HL-60/S4 treated with retinoic acid at 250 ng/mL for 4 days and 3 days (cell line): ENCODE data around the gene TSR3.

ENCODE experiments used
- in situ Hi-C: fragments of 300-500 bp; cut with MboI; formaldehyde crosslinking; loops from 2 replicates; pipeline ENCODE4 v1.7.0; 2022; ENCODE audit warnings: low sequenced_read_pairs

The TSR3 gene

DNA sequence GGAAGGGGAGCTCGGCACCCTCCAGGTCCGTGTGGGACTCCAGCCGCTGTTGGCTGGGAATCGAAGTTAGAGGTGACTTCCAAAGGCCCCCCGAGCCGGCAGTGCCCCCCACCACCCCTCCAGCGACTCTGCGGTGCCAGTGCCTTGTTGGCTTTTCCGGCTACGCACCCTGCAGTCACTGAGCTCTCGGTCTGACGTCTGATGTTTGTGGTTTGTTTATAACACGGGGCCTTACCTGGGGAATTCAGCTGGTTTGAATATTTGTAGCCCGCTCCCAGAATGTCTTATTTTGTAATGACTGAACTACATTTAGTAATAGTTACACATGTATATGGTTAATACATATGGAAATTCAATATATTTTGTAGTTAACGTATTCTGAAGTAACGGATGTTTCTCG is 25.3 kb downstream of the TSR3 start:
- in situ Hi-C loops, result no loop called here

DNA sequence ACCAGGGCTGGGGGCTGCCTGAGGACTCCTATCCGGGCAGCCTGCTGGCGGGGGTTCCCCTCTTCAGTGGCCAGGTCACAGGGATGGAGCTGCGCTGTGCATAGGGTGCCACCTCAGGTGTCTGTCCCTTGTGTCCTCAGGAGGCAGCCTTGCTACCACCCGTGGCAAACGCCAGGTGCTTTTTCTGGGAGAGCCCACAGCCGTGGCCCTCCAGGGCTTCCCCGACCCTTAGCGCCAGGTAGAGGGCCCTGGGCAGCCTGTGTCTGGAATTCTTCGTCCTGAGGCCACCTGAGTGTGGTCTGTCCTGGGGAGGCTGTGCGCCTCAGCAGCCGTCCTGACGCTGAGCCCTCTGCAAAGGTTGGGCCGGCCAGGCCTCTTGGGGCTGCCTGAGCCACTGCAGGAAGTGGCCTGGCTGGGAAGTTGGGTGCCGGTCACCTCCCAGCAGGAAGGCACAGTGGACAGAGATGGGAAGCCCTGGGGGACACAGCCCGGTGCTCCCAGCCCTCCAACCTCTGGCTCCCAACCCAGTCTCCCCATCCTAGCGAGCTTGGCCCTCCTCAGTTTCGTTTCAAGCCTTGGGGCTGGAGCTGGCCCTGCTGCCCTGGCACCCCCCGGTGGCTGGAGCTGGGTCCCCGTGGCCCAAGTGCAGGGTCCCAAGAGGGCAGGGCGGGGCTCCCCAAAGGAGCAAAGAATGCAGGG is 25.9 kb downstream of the TSR3 start:
- in situ Hi-C loops, result no loop called here

DNA sequence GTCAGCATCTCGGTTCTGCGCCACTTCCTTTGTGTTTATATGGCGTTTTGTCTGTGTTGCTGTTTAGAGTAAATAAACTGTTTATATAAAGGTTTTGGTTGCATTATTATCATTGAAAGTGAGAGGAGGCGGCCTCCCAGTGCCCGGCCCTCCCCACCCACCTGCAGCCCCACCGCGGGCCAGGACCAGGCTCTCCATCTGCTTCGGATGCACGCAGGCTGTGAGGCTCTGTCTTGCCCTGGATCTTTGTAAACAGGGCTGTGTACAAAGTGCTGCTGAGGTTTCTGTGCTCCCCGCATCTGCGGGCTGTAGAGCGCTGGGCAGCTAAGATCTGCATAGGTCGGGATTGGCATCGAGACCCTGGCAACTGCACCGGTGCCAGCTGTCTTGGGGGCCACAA is 26.4 kb downstream of the TSR3 start:
- in situ Hi-C loops, result no loop called here

DNA sequence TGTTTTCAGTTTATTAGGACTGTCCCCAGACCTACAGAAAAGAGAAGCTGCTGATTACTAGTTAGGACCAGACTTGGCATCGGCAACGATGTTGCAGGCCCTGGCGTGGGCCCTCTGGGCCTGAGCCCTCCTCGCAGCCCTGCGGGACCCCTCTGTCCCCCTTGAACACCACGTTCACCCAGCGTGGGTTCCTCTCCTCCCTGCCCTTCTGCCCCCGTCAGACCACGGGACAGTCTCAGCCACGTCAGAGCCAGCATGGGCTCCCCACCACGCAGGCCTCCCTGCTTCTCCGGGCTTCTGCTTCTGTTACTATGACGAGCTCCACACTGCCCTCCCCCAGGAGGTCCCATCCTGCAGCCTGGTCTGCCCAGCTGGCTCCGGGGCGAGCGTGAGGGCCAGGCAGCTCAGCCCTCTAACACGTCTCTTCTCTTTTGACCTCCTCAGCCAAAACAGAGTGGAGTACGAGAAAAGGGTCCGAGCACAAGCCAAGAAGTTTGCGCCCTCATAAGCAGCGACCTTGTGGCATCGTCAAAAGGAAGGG is 27.3 kb downstream of the TSR3 start:
- in situ Hi-C loops, result no loop called here

DNA sequence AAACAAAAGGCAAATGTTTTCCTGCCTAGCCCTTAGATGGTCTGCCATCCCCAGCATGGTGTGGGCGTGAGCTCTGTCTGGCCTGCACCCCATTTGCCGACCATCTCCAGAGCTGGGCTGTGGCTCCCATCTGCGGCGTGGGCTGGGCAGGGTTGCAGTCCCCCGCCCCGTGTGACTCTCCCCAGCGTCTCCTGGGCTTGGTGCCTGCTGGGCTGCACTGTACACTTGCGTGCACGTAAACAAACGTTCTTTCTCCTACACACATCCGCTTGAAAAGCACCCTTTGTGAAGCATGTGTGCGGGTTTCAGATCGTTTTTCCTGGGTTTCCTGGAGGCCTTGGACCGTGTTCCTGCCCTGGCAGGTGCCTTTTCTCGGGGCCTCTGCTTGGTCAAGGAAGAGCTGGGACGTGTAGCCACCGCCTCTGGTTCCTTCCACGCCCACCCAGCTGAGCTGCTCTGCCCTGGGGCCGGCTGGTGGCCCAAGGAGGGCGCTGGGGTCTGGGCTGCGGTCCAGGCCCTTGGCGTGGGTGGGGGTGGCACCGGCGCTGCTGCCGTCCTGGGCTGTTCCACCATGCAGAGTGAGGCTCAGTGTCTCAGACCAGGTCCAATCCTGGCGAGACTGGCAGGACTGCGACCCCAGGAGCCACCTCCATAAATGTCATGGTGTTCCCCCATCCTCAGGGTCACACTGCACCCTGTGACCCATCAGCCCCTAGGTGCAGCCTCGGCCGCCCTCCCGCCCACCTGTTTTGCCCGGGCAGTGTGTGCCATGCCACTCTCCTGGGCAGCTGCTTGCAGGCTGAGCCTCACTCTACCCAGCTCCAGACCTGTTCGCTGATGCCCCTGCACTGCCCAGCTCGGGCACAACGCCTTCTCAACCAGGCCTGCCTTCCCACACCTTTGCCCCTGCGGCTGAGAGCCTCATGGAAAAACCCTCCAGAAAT is 28.1 kb downstream of the TSR3 start:
- in situ Hi-C loops, result no loop called here

DNA sequence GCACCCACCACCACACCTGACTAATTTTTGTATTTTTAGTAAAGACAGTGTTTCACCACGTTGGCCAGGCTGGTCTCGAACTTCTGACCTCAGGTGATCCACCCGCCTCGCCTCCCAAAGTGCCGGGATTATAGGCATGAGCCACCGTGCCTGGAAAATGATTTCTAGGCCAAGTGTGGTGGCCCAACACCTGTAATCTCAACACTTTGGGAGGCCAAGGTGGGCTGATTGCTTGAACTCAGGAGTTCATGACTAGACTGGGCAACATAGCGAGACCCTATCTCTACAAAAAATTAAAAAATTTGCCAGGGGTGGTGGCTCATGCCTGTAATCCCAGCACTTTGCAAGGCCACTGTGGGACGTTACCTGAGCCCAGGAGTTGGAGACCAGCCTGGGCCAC is 29.3 kb downstream of the TSR3 start:
- in situ Hi-C loops, result no loop called here

DNA sequence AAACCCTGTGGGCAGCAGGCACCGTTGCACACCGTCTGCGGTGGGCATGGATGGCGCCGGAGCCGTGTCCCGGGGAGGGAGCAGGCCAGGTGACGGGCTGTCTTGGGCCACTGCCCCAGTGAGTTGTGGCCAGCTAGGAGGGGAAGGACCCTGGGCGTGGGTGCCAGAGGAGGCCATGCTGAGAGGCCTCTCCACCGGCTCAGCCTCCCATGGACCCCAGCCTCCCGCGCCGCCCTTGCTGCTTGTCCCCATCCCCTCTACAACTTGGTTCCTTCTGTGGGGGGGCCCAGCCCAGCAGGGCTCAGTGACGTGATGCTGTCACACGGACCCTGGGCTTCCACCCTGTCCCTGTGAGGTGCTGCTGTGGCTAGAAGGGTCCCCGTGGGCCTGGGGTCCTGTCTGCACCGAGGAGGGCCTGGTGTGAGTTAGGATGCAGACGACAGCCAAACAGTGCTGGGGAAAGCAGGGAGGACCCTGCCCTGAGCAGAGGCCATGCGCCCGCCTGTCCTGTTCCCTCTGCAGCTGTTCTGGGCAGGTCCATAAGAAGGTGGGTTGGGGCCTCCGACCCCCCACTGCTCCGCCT is 30.9 kb downstream of the TSR3 start:
- in situ Hi-C loops, result no loop called here

DNA sequence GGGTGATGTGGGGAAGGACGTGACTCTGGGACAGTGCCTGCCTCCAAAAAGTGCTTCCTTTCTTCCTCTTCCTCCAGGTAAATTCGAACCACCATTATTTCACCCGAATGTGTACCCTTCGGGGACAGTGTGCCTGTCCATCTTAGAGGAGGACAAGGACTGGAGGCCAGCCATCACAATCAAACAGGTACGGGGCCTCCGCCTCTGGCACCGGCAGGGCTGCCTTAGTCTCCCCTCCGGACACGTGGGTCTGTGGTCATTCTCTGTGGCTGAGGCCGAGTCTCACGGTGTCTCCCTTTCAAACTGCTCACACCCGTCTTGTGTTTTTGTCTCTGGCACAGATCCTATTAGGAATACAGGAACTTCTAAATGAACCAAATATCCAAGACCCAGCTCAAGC is 31.6 kb downstream of the TSR3 start:
- in situ Hi-C loops, result no loop called here

DNA sequence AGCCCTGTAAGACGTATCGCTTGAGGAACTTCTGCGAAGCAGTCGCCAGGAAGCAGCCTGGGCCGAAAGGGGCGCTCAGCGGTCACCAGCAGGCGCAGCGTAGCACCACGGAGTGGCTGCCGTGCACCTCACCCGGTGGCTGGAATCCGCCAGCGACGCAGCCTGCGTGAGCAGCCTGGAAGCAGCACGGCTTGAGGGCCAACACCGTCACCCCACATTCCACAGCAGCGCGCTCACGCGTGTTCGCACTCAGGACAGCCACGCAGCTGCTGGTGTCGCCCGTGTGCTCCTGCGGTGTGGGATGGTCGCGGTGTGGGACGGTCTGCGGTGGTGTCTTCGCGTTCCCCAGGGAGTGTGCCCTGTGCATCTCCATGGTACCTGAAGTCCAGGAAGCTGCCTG is 32.6 kb downstream of the TSR3 start:
- in situ Hi-C loops, result no loop called here

DNA sequence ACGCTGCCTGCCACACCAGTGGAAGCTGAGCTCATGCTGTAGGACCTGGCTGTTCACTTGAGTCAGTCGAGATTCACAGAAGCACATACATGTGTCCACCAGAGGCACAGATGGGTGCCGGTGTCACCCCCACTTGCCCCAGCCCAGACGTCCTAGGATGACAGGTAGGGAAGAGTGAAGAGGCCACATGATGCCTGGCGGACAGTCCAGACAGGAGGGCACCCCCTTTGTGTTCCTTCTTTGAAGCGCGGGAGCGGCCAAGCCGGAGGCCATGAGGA is 33.5 kb downstream of the TSR3 start:
- in situ Hi-C loops, result no loop called here

DNA sequence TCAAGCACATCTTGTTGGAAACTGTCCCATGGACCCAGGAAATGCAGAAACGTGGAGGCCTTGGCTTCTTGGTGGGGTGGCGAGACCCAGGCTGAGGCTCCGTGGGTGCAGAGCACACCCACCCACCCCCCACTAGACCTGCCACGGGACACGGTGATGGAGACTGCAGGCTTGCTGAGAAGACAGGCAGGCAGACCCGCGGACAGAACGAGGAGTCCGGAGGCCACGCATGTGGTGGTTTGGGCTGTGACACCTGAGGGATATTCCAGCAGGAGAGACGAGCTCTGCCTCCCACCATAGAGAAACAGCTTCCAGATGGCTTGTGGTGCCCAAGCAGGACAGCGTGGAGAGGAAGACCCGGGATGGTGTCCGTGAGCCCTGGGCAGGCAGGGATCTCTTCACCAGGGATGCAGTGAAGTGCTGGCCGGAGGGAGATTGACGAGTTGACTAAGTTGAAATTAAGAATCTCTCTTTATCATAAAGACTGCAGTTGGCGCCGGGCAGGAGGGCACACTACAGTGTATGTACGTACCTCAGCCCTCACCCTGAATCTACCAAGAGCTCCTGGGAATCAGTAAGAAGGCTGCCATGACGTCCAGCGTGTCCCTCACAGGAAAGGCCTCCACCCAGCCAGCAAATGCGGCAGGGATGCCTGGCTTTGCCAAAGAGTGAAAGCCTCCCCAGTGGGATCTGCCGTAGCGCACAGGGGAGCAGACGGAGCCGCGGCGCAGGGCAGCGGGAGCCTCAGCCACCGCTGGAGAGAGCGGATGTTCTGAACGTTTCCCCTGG is 34.0 kb downstream of the TSR3 start:
- in situ Hi-C loops, result no loop called here

DNA sequence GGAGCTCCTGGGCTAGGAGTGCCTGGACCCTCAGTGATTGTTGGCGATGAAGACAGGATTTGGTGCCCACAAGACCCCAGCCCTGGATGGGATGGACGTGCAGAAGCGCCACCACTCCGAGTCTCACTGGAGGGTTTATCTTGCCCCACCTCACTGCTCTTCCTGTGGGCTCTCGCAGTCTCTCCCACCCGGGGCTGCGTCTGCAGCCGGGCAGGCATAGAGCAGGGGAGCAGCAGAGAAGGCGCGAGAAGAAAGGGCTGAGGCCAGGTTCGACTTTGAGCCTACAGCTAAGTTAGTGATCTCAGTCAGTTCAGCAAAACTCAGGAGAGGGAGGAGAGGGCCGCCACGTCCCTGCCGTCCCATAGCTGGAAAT is 35.7 kb downstream of the TSR3 start:
- in situ Hi-C loops, result no loop called here

DNA sequence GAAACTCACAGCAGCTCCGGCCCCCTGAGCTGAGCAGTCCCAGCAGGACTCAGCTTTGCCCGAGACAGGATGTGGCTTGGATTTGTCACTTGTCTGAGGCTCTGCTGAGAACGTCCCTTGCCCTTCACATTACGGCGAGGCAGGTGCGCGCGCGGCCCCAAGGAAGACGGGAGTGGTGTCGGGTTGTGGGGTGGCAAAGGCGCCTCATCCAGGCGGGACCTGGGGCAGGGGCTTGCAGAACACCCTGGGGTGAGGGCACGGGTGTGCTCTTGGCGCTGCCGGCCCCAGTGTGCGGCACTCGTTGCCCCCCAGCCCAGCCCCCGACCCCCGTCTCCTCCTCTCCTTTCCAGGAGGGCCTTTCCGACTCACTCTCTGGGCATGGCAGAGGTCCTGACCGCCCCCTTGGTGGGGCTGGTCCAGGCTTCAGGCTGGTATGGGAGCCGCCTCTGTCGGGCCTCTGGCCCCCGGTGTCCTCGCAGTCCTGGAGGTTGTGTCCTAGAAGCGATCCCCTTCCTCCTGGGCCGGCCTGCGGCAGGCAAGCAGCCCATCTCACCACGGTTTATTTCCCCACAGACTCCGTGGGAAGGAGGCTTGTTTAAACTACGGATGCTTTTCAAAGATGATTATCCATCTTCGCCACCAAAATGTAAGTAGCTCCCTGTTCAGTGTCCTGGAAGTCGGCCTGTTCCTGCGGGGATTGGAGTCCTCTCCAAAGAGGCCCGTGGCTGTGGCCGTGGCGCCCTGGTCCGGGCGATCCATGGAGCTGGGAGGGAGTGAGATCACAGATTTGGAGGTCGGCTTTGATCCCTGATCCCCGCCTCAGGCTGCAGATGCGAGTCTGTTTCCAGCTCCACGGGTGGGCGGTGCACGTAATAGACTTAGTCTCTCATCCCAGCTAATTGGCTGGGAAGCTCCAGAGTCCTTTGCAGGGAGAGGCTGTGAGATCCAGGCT is 36.3 kb downstream of the TSR3 start:
- in situ Hi-C loops, result no loop called here

DNA sequence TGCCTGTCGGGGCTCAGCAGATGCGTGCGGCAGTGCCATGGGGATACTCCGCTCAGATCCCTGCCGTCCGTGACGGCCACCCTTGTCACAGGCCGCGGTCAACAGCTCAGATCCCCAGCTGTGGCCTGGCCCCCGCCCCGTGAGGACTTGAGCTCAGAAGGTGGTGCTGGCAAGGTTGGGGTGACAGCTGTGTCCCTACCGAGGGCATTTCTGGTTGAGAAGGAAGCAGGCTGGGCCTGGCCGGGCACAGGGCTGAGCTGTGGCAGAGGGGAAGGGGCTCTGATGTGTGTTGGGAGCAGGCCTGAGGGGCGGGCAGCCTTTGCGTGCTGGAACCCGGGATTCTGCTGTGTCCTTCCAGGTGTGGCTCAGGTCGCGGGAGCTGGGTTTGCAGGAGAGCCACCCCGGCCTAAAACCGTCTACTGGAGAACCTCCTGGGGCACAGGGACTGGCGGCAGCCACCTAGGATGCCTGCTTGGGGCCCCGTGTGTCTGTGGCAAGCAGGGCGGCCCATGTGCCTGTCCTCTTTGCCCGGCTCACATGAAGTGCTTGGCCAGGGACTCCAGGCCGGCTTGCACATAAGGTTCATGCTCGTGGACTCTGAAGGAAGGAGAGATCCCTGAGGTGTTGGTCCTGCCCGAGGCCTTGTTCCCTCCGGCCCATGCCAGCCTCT is 37.1 kb downstream of the TSR3 start:
- in situ Hi-C loops, result no loop called here

DNA sequence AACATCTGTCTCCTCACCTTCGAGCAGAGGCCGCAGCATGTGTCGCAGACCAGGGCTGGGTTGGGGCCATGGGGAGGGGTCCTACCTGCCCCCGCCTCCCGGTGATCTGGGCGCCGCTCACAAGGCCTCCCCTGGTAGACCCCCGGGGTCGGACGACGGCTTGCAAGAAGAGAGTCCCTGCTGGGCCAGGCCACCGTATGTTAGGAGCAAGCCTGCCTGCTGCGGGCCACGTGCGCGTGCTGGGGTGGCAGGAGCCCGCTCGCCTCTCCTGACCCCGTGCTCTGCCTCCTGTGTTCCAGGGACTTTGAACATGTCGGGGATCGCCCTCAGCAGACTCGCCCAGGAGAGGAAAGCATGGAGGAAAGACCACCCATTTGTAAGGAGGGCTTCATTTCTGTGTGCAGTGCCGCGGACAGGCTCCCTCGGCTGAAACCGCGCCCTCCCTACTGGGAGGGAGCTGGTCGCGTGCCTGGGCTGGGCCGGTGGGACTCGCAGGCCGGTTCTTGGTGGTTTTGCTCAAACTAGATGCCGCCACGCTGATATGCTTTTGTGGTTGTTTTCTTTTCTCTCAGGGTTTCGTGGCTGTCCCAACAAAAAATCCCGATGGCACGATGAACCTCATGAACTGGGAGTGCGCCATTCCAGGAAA is 37.8 kb downstream of the TSR3 start:
- in situ Hi-C loops, result no loop called here

DNA sequence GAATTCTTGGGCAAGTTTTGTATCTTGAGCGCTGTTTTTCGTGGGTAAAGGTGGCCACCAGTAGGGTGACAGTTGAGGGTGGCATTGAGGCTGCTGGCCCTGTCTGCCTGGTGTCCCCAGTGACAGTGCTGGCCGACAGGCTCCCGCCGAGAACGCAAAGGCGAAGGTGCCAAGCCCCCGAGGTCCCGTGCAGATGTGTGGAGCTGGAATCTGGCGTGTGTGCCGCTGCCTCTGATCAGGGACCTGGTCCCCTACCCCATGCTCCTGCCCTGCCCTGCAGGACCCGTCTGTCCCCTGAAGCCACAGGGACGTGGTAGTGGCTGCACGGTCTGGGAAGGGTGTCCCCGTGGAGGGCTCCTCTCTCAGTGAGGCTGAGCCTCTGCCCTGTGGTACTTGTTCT is 38.8 kb downstream of the TSR3 start:
- in situ Hi-C loops, result no loop called here

DNA sequence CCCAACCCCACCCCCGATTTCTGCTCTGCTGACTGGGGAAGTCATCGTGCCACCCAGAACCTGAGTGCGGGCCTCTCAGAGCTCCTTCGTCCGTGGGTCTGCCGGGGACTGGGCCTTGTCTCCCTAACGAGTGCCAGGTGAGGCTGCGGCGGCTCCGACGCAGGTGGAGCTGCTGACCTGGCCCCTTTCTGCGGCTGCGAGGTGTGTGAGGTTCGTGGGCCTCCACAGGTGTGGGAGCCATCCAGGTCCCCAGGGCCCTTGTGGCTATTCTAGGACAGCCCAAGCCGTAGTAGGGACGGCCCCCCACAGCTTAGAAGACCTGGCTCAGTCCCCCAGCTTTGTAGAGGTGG is 39.2 kb downstream of the TSR3 start:
- in situ Hi-C loops, result no loop called here

DNA sequence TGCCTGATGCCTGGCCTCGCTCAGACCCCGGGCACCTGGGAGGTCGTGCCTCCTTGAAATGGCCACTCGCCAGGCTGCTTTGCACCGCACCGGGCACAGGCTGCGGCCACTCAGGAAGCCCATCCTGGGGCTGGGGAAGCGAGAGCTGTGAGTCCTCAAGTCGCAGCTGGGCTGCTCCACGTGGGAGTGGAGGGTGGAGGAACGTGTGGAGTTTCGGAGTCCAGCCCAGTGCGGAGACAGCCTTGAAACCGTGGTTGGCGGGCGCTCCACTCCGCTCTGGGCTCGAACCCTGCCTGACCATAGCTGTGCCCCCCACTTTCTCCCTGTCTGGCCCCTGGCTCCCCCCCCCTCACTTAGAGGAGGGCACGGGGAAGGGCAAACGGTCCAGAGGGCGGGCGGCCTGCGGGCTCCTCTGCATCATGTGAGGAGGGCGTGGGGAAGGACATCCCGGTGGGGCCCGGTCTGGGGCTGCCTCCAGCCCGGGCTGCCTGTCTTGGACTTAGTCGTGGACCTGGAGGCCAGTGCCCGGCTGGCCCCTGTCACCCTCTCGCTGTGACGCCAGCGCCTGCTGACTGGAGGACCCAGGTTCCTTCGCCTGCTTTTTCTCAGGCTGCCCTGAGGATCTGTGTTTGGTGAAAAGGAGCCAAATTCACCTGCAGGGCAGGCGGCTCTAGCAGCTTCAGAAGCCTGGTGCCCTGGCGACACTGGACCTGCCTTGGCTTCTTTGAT is 39.8 kb downstream of the TSR3 start:
- in situ Hi-C loops, result no loop called here
